K562 (cell line): ENCODE data around the gene DPP9. TPM values are rescaled to one million over a fixed set of nuclear protein-coding genes. Genes with fewer than 3 reads are reported as not detected.

Source experiments
- ATF7 ChIP-seq: fragments of 450-650 bp; IDR thresholded peaks from 2 replicates; pipeline ENCODE4 v1.7.1; 2014; ENCODE audit warnings: mild to moderate bottlenecking, moderate library complexity
- CSDE1 ChIP-seq, 2 experiments: fragments of 450-650 bp; IDR thresholded peaks; 2 replicates each; pipeline ENCODE4 v1.6.1; 2016; ENCODE audit warnings: mild to moderate bottlenecking in 1 of 2
- EGR1 ChIP-seq: fragments of 450-650 bp; conservative IDR thresholded peaks from 2 replicates; pipeline ENCODE4 v1.6.1; 2017; ENCODE audit warnings: mild to moderate bottlenecking
- GABPB1 ChIP-seq: sonication (generic); formaldehyde crosslinking; IDR thresholded peaks from 2 replicates; pipeline ENCODE4 v1.8.0; 2022; ENCODE audit warnings: mild to moderate bottlenecking, missing genetic modification reagents
- ILK ChIP-seq: fragments of 450-650 bp; IDR thresholded peaks from 2 replicates; pipeline ENCODE4 v1.6.1; 2016; ENCODE audit warnings: missing genetic modification characterization, low read depth, mild to moderate bottlenecking, missing compliant biosample characterization, moderate library complexity, borderline replicate concordance
- KDM4B ChIP-seq, 2 experiments: fragments of 450-650 bp in 1 of 2; sonication (generic) in 1 of 2; IDR thresholded peaks; 2 replicates each; pipeline ENCODE4 v1.6.1; 2016 to 2017; ENCODE audit warnings: borderline replicate concordance in 2 of 2, antibody characterized with exemption in 1 of 2, low read depth in 1 of 2, mild to moderate bottlenecking in 1 of 2
- NFIX ChIP-seq: fragments of 250-450 bp; sonication (Bioruptor Pico); IDR thresholded peaks from 2 replicates; pipeline ENCODE4 v1.4.0; 2020; ENCODE audit warnings: low read depth, mild to moderate bottlenecking, moderate library complexity
- NFXL1 ChIP-seq: fragments of 450-650 bp; formaldehyde crosslinking; IDR thresholded peaks from 2 replicates; pipeline ENCODE4 v1.4.0; 2021; ENCODE audit warnings: mild to moderate bottlenecking
- NUFIP1 ChIP-seq: fragments of 450-650 bp; IDR thresholded peaks from 2 replicates; pipeline ENCODE4 v1.6.1; 2018; ENCODE audit not compliant: partially characterized antibody
- RBM39 ChIP-seq: fragments of 200-400 bp; formaldehyde crosslinking; optimal IDR thresholded peaks from 2 replicates; pipeline ENCODE3; 2018; ENCODE audit warnings: low read depth, low read length
- RFX1 ChIP-seq: fragments of 450-650 bp; IDR thresholded peaks from 2 replicates; pipeline ENCODE4 v1.6.1; 2016; ENCODE audit warnings: mild to moderate bottlenecking, moderate library complexity
- TAF1 ChIP-seq: IDR thresholded peaks from 2 replicates; pipeline ENCODE4 v1.6.1; 2011; ENCODE audit warnings: mild to moderate bottlenecking, low read length, moderate library complexity; ENCODE audit not compliant: insufficient read depth, control insufficient read depth, severe bottlenecking; ENCODE audit errors: extremely low read depth
- ZBTB1 ChIP-seq: sonication (generic); formaldehyde crosslinking; IDR thresholded peaks from 2 replicates; pipeline ENCODE4 v1.8.1; 2023; ENCODE audit warnings: missing genetic modification reagents, low read depth, mild to moderate bottlenecking, borderline replicate concordance
- ZNF239 ChIP-seq: fragments of 250-450 bp; sonication (Bioruptor Pico); IDR thresholded peaks from 2 replicates; pipeline ENCODE4 v1.4.0; 2020; ENCODE audit warnings: mild to moderate bottlenecking
- ZNF436 ChIP-seq: fragments of 250-450, 450-650 bp; sonication (Bioruptor Pico); formaldehyde crosslinking; IDR thresholded peaks from 2 replicates; pipeline ENCODE4 v1.7.0; 2020; ENCODE audit warnings: mild to moderate bottlenecking
- ZNF668 ChIP-seq: fragments of 250-450 bp; sonication (Bioruptor Pico); IDR thresholded peaks from 2 replicates; pipeline ENCODE4 v1.8.0; 2022; ENCODE audit warnings: mild to moderate bottlenecking, inconsistent platforms
- polyA plus RNA-seq, 8 experiments: library from polyadenylated mRNA; depleted of rRNA in 4 of 8; stranded (reverse) in 5 of 8; unstranded in 3 of 8; fragments of >200 nt; fragmentation: Nextera tagmentation in 2 of 8; fragmentation: Illumina TruSeq in 1 of 8; extraction: Ambion mirVana in 2 of 8; extraction: Trizol in 1 of 8; gene quantifications; 2 replicates each; pipeline versions ENCODE4 v1.2.1 to v1.2.3, GENCODE V29; 2011 to 2014; ENCODE audit warnings: inconsistent platforms in 1 of 8, missing spikeins in 1 of 8
- total RNA-seq, 7 experiments: library from RNA; depleted of rRNA in 6 of 7; stranded (reverse); fragments of >200 nt in 6 of 7; fragmentation: Illumina TruSeq in 2 of 7; extraction: Trizol in 2 of 7; gene quantifications; 2 replicates each; pipeline versions ENCODE4 v1.2.1 to v1.2.3, GENCODE V29; 2011 to 2021; ENCODE audit warnings: low replicate concordance in 1 of 7
- TF ChIP-seq, protein P1 (sequence below): sonication (generic); formaldehyde crosslinking; IDR thresholded peaks from 2 replicates; pipeline ENCODE4 v1.9.0; 2022; ENCODE audit warnings: mild to moderate bottlenecking, missing genetic modification reagents
- TF ChIP-seq, protein P2 (sequence below): fragments of 250-450 bp; sonication (Bioruptor Pico); IDR thresholded peaks from 2 replicates; pipeline ENCODE4 v1.5.0; 2021
- TF ChIP-seq, protein P3 (sequence below): sonication (generic); formaldehyde crosslinking; IDR thresholded peaks from 2 replicates; pipeline ENCODE4 v1.9.0; 2022; ENCODE audit warnings: mild to moderate bottlenecking, missing genetic modification reagents
- TF ChIP-seq, protein P4 (sequence below): sonication (generic); formaldehyde crosslinking; IDR thresholded peaks from 2 replicates; pipeline ENCODE4 v1.8.1; 2023; ENCODE audit warnings: mild to moderate bottlenecking, missing genetic modification reagents
- TF ChIP-seq, protein P5 (sequence below): fragments of 450-650 bp; IDR thresholded peaks from 2 replicates; pipeline ENCODE4 v1.6.1; 2016; ENCODE audit warnings: antibody characterized with exemption
- TF ChIP-seq, protein P6 (sequence below): IDR thresholded peaks from 3 replicates; pipeline ENCODE4 v1.6.1; 2011; ENCODE audit warnings: borderline replicate concordance, mild to moderate bottlenecking; ENCODE audit not compliant: insufficient read length, insufficient read depth

The DPP9 gene
- total and polyA plus RNA-seq, 9 of the 15 experiments (the other 6 are each of a cell fraction or from before 2014, with no cell fraction given): 0.90 to 66.7 (median 24.5) TPM

DNA sequence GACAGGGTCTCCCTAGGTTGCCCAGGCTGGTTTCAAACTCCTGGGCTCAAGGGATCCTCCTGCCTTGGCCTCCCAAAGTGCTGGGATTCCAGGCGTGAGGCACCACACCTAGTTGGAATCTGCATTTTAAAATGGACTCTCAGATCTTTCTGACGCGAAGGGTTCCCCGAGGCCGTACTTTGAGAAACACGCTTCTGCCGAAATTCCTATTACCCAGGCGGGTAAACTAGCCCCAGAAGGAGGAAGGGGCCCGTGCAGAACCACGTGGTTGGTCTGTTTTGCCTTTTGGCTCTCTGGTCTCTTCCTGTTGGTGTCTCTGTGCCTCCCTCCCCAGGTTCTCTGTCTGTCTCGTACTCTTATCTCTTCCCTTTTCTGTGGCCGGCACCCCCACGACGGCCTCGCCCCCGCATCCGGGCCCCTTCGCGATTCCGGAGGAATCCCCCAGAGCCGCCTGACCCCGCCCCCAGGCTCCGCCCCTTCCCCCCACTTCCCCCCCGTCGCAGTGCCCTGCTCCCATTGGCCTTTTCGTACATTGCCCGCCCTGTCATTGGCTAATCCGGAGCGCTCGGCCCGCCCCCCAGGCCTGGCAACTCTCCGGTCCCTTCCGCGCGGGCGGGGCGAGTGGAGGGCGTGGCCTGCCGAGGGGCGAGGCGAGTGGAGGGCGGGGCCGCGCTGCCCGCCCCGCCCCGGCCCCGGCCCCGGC, 84.7 kb downstream of the DPP9 start, which contains the start of gene TNFAIP8L1 (continued):
- TF ChIP-seq, protein P1, sequence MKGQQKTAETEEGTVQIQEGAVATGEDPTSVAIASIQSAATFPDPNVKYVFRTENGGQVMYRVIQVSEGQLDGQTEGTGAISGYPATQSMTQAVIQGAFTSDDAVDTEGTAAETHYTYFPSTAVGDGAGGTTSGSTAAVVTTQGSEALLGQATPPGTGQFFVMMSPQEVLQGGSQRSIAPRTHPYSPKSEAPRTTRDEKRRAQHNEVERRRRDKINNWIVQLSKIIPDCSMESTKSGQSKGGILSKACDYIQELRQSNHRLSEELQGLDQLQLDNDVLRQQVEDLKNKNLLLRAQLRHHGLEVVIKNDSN (CRISPR knock-in tag): peak; percentile 85
- peak; percentile 68 for TF ChIP-seq GABPB1 (CRISPR knock-in tag)
- peak; percentile 54; the same call in 1 of the 2 replicates for TF ChIP-seq ATF7
- TF ChIP-seq TAF1: no peak
- TF ChIP-seq RBM39: no peak
- no peak for TF ChIP-seq ZBTB1 (CRISPR knock-in tag)
- TF ChIP-seq, protein P2, sequence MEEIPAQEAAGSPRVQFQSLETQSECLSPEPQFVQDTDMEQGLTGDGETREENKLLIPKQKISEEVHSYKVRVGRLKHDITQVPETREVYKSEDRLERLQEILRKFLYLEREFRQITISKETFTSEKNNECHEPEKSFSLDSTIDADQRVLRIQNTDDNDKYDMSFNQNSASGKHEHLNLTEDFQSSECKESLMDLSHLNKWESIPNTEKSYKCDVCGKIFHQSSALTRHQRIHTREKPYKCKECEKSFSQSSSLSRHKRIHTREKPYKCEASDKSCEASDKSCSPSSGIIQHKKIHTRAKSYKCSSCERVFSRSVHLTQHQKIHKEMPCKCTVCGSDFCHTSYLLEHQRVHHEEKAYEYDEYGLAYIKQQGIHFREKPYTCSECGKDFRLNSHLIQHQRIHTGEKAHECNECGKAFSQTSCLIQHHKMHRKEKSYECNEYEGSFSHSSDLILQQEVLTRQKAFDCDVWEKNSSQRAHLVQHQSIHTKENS (CRISPR knock-in tag): no peak
- TF ChIP-seq CSDE1 (IDR thresholded peaks at IDR 0.05): no peak
- no peak; a peak in 1 of 4 replicates for TF ChIP-seq KDM4B (IDR thresholded peaks at IDR 0.05; ENCODE audit: borderline replicate concordance in 2 of 2, low read depth in 1 of 2)
- TF ChIP-seq, protein P3, sequence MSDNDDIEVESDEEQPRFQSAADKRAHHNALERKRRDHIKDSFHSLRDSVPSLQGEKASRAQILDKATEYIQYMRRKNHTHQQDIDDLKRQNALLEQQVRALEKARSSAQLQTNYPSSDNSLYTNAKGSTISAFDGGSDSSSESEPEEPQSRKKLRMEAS (CRISPR knock-in tag): peak; percentile 83
- TF ChIP-seq ZNF668 (CRISPR knock-in tag): no peak
- TF ChIP-seq ILK (tag): no peak
- TF ChIP-seq, protein P4, sequence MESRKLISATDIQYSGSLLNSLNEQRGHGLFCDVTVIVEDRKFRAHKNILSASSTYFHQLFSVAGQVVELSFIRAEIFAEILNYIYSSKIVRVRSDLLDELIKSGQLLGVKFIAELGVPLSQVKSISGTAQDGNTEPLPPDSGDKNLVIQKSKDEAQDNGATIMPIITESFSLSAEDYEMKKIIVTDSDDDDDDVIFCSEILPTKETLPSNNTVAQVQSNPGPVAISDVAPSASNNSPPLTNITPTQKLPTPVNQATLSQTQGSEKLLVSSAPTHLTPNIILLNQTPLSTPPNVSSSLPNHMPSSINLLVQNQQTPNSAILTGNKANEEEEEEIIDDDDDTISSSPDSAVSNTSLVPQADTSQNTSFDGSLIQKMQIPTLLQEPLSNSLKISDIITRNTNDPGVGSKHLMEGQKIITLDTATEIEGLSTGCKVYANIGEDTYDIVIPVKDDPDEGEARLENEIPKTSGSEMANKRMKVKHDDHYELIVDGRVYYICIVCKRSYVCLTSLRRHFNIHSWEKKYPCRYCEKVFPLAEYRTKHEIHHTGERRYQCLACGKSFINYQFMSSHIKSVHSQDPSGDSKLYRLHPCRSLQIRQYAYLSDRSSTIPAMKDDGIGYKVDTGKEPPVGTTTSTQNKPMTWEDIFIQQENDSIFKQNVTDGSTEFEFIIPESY (CRISPR knock-in tag): no peak; the same call in 1 of the 2 replicates
- TF ChIP-seq RFX1: no peak
- TF ChIP-seq ZNF239 (CRISPR knock-in tag): no peak
- no peak for TF ChIP-seq NFXL1 (CRISPR knock-in tag)
- peak; percentile 55 for TF ChIP-seq NUFIP1
- no peak for TF ChIP-seq NFIX
- TF ChIP-seq, protein P5, sequence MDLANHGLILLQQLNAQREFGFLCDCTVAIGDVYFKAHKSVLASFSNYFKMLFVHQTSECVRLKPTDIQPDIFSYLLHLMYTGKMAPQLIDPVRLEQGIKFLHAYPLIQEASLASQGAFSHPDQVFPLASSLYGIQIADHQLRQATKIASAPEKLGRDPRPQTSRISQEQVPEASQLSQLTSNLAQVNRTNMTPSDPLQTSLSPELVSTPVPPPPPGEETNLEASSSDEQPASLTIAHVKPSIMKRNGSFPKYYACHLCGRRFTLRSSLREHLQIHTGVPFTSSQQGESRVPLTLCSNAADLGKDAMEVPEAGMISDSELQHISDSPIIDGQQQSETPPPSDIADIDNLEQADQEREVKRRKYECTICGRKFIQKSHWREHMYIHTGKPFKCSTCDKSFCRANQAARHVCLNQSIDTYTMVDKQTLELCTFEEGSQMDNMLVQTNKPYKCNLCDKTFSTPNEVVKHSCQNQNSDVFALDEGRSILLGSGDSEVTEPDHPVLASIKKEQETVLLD: peak; percentile 66
- no peak for TF ChIP-seq ZNF436 (CRISPR knock-in tag)
- peak; percentile 98 for TF ChIP-seq EGR1
- TF ChIP-seq, protein P6, sequence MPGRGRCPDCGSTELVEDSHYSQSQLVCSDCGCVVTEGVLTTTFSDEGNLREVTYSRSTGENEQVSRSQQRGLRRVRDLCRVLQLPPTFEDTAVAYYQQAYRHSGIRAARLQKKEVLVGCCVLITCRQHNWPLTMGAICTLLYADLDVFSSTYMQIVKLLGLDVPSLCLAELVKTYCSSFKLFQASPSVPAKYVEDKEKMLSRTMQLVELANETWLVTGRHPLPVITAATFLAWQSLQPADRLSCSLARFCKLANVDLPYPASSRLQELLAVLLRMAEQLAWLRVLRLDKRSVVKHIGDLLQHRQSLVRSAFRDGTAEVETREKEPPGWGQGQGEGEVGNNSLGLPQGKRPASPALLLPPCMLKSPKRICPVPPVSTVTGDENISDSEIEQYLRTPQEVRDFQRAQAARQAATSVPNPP: no peak
